GM12865 (cell line): Measurements from ENCODE around the gene TDRD9.

Source experiments
- DNase-seq: peaks from one replicate; pipeline ENCODE4 v3.0.0; 2010; ENCODE audit warnings: low read depth
- H3K4me3 ChIP-seq: 2 replicates; pipeline ENCODE4 v1.5.1; 2011; ENCODE audit warnings: mild to moderate bottlenecking, low read depth, low read length, control low read depth
- CTCF ChIP-seq: IDR thresholded peaks from 2 replicates; pipeline ENCODE4 v1.5.1; 2011; ENCODE audit warnings: low read length, control low read depth, low read depth, inconsistent platforms; ENCODE audit not compliant: insufficient read depth; ENCODE audit errors: missing control alignments

TDRD9 gene

GRCh38 chr14:104095426-104096310 lies 167.4 kb downstream of the TDRD9 start:
- DNase-seq: no peak
- TF ChIP-seq CTCF: no peak
- no peak overlapping the region for H3K4me3 ChIP-seq

- DNase-seq: no peak
- no peak overlapping the region for H3K4me3 ChIP-seq
- TF ChIP-seq CTCF: no peak
These were observed 168.1 kb downstream of the TDRD9 start for GRCh38 chr14:104096318-104096717.

GRCh38 chr14:104096751-104097700 lies 168.8 kb downstream of the TDRD9 start:
- DNase-seq: no peak
- no peak for TF ChIP-seq CTCF
- H3K4me3 ChIP-seq: no peak overlapping the region

- no peak overlapping the region for H3K4me3 ChIP-seq
- no peak for TF ChIP-seq CTCF
- no peak for DNase-seq
These were observed 170.2 kb downstream of the TDRD9 start for GRCh38 chr14:104098272-104099095.

- DNase-seq: no peak
- TF ChIP-seq CTCF: no peak
- no peak overlapping the region for H3K4me3 ChIP-seq
These were observed 171.1 kb downstream of the TDRD9 start for GRCh38 chr14:104099096-104100041.
